ENCODE measurements around the gene CYP2W1. TPM values are rescaled to one million over a fixed set of nuclear protein-coding genes. Genes with fewer than 3 reads are reported as not detected.

CYP2W1 gene
- total RNA-seq, 4 donors from 2014 or later = 2.3 to 23.1 (median 2.5) TPM; not detected in 1

- H3K9me3 ChIP-seq = no peaks in the 10 kb centered on the region
- peak within 1 kb of the TSS; percentile 54 to 89 (median 58) for H3K4me3 ChIP-seq
- H3K27me3 ChIP-seq = no peaks in the 10 kb centered on the region
- peak in 2 of 3 donors; percentile 79 to 84 for DNase-seq
- peak within 1 kb of the TSS; percentile 38 to 98 (median 80) for H3K27ac ChIP-seq
- H3K4me1 ChIP-seq = peaks cover 0 to 35% (median 4%) of the 10 kb centered on the region in 4 donors
- TF ChIP-seq POLR2A (IDR thresholded peaks at IDR 0.05) = peak in 1 of 2 donors; percentile 63
- TF ChIP-seq CTCF (IDR thresholded peaks at IDR 0.05) = peak in 4 of 6 experiments; percentile 11 to 79 (median 67)
- peaks cover 0 to 3% (median 0%) of the 10 kb centered on the region in 3 donors for H3K36me3 ChIP-seq
Observed at GRCh38 chr7:954330-955238, 28.4 kb upstream of the CYP2W1 start, which contains the start of gene ADAP1. Gene ADAP1 (minus strand): TSS chr7:954680. CDS start chr7:954477, 203 bp downstream.

GRCh38 chr7:956031-956430 is 26.9 kb upstream of the CYP2W1 start:
- peaks cover 0 to 25% (median 4%) of the 10 kb centered on the region in 4 donors for H3K4me1 ChIP-seq
- H3K36me3 ChIP-seq = no peaks in the 10 kb centered on the region
- H3K4me3 ChIP-seq = no peak overlapping the region
- H3K9me3 ChIP-seq = no peaks in the 10 kb centered on the region
- DNase-seq = peak in 1 of 3 donors; percentile 29
- H3K27ac ChIP-seq = no peak overlapping the region
- no peak for TF ChIP-seq CTCF (IDR thresholded peaks at IDR 0.05)
- TF ChIP-seq POLR2A (IDR thresholded peaks at IDR 0.05) = no peak
- no peaks in the 10 kb centered on the region for H3K27me3 ChIP-seq

GRCh38 chr7:957418-958220 is 25.4 kb upstream of the CYP2W1 start:
- Histone ChIP-seq H3K9me3 (no peaks in the 10 kb centered on the region), H3K4me1 (peaks cover 0 to 16% (median 4%) of the 10 kb centered on the region in 4 donors), H3K27ac (no peak overlapping the region), H3K27me3 (no peaks in the 10 kb centered on the region), H3K4me3 (no peak overlapping the region), H3K36me3 (no peaks in the 10 kb centered on the region)
- peak in 2 of 3 donors; percentile 45 to 52 for DNase-seq
- no peak for TF ChIP-seq POLR2A (IDR thresholded peaks at IDR 0.05)
- TF ChIP-seq CTCF (IDR thresholded peaks at IDR 0.05) = no peak

DNA sequence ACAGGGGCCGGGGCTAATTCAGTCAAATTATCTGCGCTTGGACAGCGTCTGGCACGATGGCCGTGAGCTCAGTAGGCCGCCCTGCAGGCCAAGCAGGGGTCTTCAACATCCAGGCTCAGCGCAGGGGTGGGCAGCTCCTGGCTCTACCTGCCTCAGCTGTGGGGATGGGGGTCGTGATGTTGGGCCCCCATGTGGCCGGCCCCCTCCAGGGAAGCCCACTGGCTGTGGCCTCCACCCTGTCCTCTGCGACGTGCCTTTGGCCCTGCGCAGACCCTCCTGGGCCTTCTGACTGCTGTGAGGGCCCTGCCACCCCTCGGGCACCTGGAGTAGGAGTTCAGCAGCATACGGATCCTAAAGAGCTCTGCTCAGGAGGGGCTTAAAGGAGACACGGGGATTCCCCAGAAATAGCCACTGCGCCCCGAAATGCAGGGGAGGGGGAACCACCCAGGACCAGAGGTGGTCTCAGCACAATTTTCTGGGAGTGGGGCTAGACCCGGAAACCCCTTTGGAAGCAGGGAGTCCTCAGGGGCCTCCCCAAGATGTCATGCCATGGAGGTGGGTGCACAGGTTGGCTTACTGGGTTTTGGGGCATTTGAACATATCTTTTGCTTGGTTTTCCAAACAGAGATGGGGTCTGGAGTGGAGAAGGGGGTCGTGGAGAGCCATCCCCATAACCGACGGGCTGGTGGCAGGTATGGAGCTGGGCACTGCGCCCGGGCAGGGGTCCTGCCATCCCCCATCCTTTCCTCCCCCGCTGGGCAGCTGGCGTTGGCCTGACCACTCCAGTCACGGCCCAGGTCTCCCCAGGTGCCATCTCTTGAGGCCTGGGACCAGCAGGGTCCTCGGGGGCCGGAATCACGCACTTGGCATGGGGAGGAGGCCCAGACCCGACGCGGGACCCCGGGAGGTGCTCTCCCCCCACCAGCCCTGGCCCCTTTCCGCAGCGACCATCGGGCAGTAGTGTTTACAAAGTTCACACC is 24.5 kb upstream of the CYP2W1 start:
- DNase-seq = peak in 1 of 3 donors; percentile 44
- no peak overlapping the region for H3K27ac ChIP-seq
- no peaks in the 10 kb centered on the region for H3K36me3 ChIP-seq

More for the DNA sequence above, 24.5 kb upstream of the CYP2W1 start:
- Histone ChIP-seq H3K4me3 (no peak overlapping the region), H3K27me3 (no peaks in the 10 kb centered on the region), H3K9me3 (no peaks in the 10 kb centered on the region), H3K4me1 (peaks cover 0 to 14% (median 8%) of the 10 kb centered on the region in 4 donors)
- no peak for TF ChIP-seq CTCF (IDR thresholded peaks at IDR 0.05)
- TF ChIP-seq POLR2A (IDR thresholded peaks at IDR 0.05) = no peak
